GM12874 (cell line): ENCODE results near the gene CAMTA1.

Experiments used
- TF ChIP-seq, protein P1 (sequence below): IDR thresholded peaks from 2 replicates; pipeline ENCODE4 v1.5.1; 2011; ENCODE audit warnings: low read depth, mild to moderate bottlenecking, control low read depth, low read length, moderate library complexity; ENCODE audit not compliant: insufficient read depth

The CAMTA1 gene

DNA sequence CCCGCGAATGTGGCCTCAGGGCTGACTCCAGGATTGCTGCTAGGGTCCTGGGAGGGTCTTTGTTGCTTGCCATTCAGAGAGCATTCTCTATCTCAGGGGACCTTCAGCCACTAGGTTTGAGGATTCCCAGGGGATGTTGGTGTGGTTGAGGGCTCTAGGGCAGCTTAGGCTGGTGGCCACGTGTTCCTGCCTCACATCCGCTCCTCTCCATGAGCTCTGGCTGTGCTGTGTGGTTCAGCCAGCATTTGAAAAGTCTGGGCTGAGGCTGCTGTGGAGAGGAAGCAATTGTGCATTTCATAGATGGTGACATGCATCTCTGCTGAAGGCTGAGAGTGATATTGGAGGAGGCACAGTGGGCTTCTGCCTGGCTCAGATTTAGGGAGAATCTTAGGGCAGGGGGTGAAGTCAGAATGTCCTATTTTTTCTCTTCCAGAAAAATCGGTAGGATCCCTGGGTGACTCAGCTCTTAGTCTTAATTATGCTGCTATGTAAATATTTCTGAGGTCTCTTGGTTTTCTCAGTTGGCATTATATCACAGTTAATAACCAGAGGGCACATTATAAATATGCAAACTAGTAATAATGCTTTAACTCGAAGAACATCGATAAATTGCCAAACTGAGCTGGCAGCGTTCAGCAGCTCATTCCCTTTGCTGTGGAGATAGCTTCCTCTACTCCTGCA lies 182.3 kb downstream of the CAMTA1 start:
- TF ChIP-seq, protein P1, sequence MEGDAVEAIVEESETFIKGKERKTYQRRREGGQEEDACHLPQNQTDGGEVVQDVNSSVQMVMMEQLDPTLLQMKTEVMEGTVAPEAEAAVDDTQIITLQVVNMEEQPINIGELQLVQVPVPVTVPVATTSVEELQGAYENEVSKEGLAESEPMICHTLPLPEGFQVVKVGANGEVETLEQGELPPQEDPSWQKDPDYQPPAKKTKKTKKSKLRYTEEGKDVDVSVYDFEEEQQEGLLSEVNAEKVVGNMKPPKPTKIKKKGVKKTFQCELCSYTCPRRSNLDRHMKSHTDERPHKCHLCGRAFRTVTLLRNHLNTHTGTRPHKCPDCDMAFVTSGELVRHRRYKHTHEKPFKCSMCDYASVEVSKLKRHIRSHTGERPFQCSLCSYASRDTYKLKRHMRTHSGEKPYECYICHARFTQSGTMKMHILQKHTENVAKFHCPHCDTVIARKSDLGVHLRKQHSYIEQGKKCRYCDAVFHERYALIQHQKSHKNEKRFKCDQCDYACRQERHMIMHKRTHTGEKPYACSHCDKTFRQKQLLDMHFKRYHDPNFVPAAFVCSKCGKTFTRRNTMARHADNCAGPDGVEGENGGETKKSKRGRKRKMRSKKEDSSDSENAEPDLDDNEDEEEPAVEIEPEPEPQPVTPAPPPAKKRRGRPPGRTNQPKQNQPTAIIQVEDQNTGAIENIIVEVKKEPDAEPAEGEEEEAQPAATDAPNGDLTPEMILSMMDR, result no peak

DNA sequence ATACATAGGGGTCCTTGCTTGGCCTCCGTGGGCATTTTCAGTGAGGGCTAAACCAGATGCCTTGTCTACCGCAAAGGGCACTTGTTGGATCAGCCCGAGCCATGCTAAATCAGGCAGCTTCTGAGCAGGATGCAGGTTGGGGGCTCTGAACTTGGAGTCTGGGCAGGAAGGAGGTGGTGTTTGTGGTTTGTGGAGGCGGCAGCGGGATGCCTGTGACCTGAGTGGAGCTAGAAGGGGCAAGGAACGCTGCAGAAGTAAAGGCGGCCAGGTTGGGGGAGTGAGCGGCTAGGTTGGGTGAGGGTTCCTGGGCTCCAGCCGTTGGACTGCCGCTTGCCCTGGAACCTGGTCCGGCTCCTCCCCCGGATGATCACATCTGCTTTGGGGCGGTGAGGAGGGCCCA lies 183.9 kb downstream of the CAMTA1 start:
- TF ChIP-seq, protein P1, result no peak

DNA sequence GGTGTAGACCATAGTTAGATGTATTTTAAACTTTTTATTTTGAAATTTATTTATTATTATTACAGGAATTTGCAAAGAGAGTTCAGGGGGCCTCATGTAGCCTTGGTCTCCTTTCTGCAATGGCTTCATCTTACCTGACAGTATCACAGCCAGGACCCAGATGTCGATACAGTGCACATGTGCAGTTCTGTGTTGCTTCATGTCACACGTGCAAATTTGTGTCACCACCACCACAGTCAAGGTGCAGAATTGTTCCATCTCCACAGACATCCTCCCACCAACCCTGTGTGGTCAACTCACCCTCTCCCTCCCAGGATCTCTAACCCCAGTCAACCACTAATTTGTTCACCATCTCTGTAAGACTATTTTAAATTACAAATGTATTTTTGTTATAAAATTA lies 184.5 kb downstream of the CAMTA1 start:
- TF ChIP-seq, protein P1, result no peak

DNA sequence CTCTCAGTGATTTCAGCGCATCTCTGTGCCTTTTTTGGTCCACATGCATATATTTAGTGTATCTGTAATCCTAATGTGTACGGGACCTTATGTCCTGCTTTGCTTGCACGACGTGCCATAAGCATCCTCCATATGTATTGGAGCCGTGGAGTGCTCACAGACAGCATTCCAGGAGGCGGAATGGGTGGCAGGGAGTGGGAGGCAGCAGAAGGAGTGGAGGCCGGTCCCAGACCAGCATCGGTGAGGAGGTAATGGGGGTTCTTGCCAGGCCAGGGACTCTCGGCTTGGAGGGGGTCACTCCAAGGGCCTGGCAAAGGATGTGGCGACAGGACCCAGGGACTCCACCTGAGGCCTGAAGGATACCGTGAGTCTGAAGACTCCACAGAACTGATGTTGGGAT lies 185.0 kb downstream of the CAMTA1 start:
- TF ChIP-seq, protein P1, result no peak

DNA sequence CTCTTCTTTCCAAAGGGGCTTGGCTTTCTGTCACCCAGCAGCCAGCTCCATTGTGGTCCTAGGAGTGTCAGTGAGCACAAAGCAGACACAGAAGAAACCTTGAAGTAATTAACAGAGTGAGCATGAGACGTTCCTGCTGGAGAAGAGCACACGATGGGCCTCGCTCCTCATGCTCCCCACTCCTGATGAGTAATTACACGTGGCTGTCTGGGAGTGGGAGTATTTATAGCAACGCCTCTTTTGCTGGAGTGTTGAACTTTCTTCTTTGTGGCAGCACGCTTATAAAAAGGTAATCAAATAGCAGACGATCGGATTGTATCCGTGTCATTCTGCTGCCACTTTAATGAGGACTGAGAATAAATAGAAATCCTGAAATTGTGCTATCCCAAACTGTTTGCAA lies 185.8 kb downstream of the CAMTA1 start:
- TF ChIP-seq, protein P1, result no peak

DNA sequence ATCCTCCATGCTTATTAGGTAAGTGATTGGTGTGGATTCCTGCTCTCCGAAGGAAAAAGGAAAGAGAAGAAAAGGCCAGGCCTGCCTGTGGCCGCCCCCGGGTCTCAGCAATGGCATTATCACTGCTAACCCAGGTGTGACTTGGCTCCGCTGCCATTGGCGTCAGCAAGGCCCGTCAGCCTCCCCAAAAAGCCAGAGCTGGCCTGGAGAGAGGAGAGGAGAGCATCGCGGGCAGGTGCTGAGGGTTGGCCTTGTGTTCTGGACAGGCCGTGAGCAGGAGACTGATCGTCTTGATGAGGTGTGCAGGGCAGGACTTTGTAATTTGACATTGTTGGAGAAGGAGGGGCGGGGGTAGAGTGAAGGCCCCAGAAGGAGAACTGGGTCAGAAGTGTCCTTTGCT lies 186.4 kb downstream of the CAMTA1 start:
- TF ChIP-seq, protein P1, result no peak

DNA sequence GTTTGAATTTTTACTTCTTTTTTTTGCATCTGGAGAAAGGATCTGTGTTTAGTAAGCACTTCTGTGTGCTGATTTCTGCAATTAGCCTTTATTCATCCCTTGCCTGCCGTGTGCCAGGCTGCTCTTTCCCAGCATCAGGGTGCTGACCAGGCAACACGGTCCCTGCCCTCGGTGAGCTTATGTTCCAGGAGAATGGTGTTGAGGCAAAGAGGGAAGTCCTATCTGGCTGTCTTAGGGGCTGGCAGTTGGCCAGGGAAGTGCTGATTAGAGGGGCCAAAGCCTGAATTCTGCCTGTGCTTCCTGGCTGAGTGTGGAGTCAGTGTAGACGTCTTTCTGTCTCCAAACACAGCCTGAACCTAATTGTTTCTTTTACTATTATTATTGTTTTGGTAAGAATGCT lies 187.1 kb downstream of the CAMTA1 start:
- TF ChIP-seq, protein P1, result no peak
